HG03060 (cell line): ENCODE data around the gene PRKCH.
"Not testable (repeated sequence)": the region's sequence is repeated elsewhere in the genome, so short reads cannot be mapped to it uniquely, and the experiment has no call there.

Source experiments
- ATAC-seq: cut with Tn5 transposase; IDR thresholded peaks from one replicate; pipeline ENCODE4 v1.9.1; 2021; ENCODE audit warnings: low read depth, moderate number of reproducible peaks; ENCODE audit not compliant: unreplicated experiment

PRKCH gene

GRCh38 chr14:61304688-61305087 lies 16.7 kb upstream of the PRKCH start:
- no peak for ATAC-seq

- ATAC-seq: no peak
These were observed 13.2 kb upstream of the PRKCH start for GRCh38 chr14:61308198-61308597.

GRCh38 chr14:61308701-61309100 lies 12.7 kb upstream of the PRKCH start:
- ATAC-seq: not testable (repeated sequence)

GRCh38 chr14:61315313-61315712 lies 6.1 kb upstream of the PRKCH start:
- no peak for ATAC-seq

- no peak for ATAC-seq
These were observed 2.3 kb upstream of the PRKCH start for GRCh38 chr14:61319086-61319485.

- ATAC-seq: no peak
These were observed 1.7 kb upstream of the PRKCH start for GRCh38 chr14:61319706-61320105.

- ATAC-seq: not testable (repeated sequence)
These were observed 1.2 kb upstream of the PRKCH start for GRCh38 chr14:61320170-61320569.

- ATAC-seq: no peak
These were observed 484 bp upstream of the PRKCH start for GRCh38 chr14:61320806-61321384.

- ATAC-seq: no peak
These were observed 826 bp downstream of the PRKCH start for GRCh38 chr14:61322011-61322798.

- ATAC-seq: no peak
These were observed 1.5 kb downstream of the PRKCH start for GRCh38 chr14:61322799-61323290.

- no peak for ATAC-seq
These were observed 2.6 kb downstream of the PRKCH start for GRCh38 chr14:61323970-61324369.

GRCh38 chr14:61325166-61325565 lies 3.8 kb downstream of the PRKCH start:
- no peak for ATAC-seq

GRCh38 chr14:61326146-61326545 lies 4.8 kb downstream of the PRKCH start:
- ATAC-seq: no peak

GRCh38 chr14:61326847-61327246 lies 5.5 kb downstream of the PRKCH start:
- no peak for ATAC-seq

- ATAC-seq: no peak
These were observed 7.4 kb downstream of the PRKCH start for GRCh38 chr14:61328626-61329262.

GRCh38 chr14:61329478-61330051 lies 8.2 kb downstream of the PRKCH start:
- peak; percentile 35 for ATAC-seq

GRCh38 chr14:61330511-61330910 lies 9.1 kb downstream of the PRKCH start:
- no peak for ATAC-seq

- ATAC-seq: no peak
These were observed 10.7 kb downstream of the PRKCH start for GRCh38 chr14:61331992-61332657.

GRCh38 chr14:61332658-61333029 lies 11.3 kb downstream of the PRKCH start:
- no peak for ATAC-seq

- ATAC-seq: no peak
These were observed 11.7 kb downstream of the PRKCH start for GRCh38 chr14:61333087-61333486.

- ATAC-seq: no peak
These were observed 12.9 kb downstream of the PRKCH start for GRCh38 chr14:61334197-61334701.
